SK-N-SH treated with all-trans-retinoic acid at 6 μM for 48 hours (cell line): Measurements from ENCODE around the gene PDE9A.

Experiments used
- ATAC-seq: fragments of 200-7000 bp; cut with Tn5 transposase; 3 replicates; pipeline ENCODE4 v1.9.1; 2020; ENCODE audit warnings: mild to moderate bottlenecking, moderate library complexity
- ARNTL ChIP-seq: fragments of 450-650 bp; formaldehyde crosslinking; IDR thresholded peaks from 2 replicates; pipeline ENCODE4 v1.5.0; 2020; ENCODE audit warnings: low read depth, mild to moderate bottlenecking, moderate library complexity, borderline replicate concordance
- BACH2 ChIP-seq: fragments of 250-450 bp; sonication (Bioruptor Pico); IDR thresholded peaks from 2 replicates; pipeline ENCODE4 v1.9.0; 2021; ENCODE audit warnings: mild to moderate bottlenecking, borderline replicate concordance
- CSDC2 ChIP-seq: fragments of 250-450 bp; sonication (Bioruptor Pico); IDR thresholded peaks from 2 replicates; pipeline ENCODE4 v1.5.0; 2020; ENCODE audit warnings: mild to moderate bottlenecking, moderate library complexity
- ESRRG ChIP-seq: fragments of 250-450 bp; sonication (Bioruptor Pico); IDR thresholded peaks from 2 replicates; pipeline ENCODE4 v1.6.1; 2021; ENCODE audit warnings: mild to moderate bottlenecking
- GLIS3 ChIP-seq: fragments of 250-450 bp; sonication (Bioruptor Pico); IDR thresholded peaks from 2 replicates; pipeline ENCODE4 v1.5.0; 2020; ENCODE audit warnings: mild to moderate bottlenecking, moderate library complexity
- ISL1 ChIP-seq: fragments of 250-450 bp; sonication (Bioruptor Pico); IDR thresholded peaks from 2 replicates; pipeline ENCODE4 v2.1.2; 2022; ENCODE audit warnings: mild to moderate bottlenecking, moderate library complexity
- PPARA ChIP-seq: fragments of 250-450 bp; sonication (Bioruptor Pico); IDR thresholded peaks from 2 replicates; pipeline ENCODE4 v1.5.0; 2020; ENCODE audit warnings: mild to moderate bottlenecking, borderline replicate concordance
- RARB ChIP-seq: fragments of 250-450 bp; sonication (Bioruptor Pico); IDR thresholded peaks from 2 replicates; pipeline ENCODE4 v1.8.0; 2021; ENCODE audit warnings: mild to moderate bottlenecking, moderate library complexity
- SNAI2 ChIP-seq: fragments of 250-450 bp; sonication (Bioruptor Pico); IDR thresholded peaks from 2 replicates; pipeline ENCODE4 v1.5.0; 2020; ENCODE audit warnings: mild to moderate bottlenecking, moderate library complexity
- TCF4 ChIP-seq: fragments of 250-450 bp; sonication (Bioruptor Pico); IDR thresholded peaks from 2 replicates; pipeline ENCODE4 v1.8.0; 2021; ENCODE audit warnings: mild to moderate bottlenecking, moderate library complexity, borderline replicate concordance
- TOX ChIP-seq: fragments of 250-450 bp; sonication (Bioruptor Pico); IDR thresholded peaks from 2 replicates; pipeline ENCODE4 v1.8.0; 2021; ENCODE audit warnings: mild to moderate bottlenecking, moderate library complexity, borderline replicate concordance
- ZC3H10 ChIP-seq: fragments of 250-450 bp; sonication (Bioruptor Pico); IDR thresholded peaks from 2 replicates; pipeline ENCODE4 v1.5.1; 2021; ENCODE audit warnings: mild to moderate bottlenecking, moderate library complexity
- ZFP3 ChIP-seq: fragments of 250-450 bp; sonication (Bioruptor Pico); IDR thresholded peaks from 2 replicates; pipeline ENCODE4 v1.5.0; 2020; ENCODE audit warnings: mild to moderate bottlenecking, moderate library complexity
- ZFP30 ChIP-seq: fragments of 450-650 bp; formaldehyde crosslinking; IDR thresholded peaks from 2 replicates; pipeline ENCODE4 v1.5.0; 2022; ENCODE audit warnings: mild to moderate bottlenecking, moderate library complexity
- ZNF565 ChIP-seq: fragments of 450-650 bp; formaldehyde crosslinking; conservative IDR thresholded peaks from 2 replicates; pipeline ENCODE4 v1.5.0; 2020; ENCODE audit warnings: low read depth, mild to moderate bottlenecking, moderate library complexity
- ZNF70 ChIP-seq: fragments of 450-650 bp; formaldehyde crosslinking; IDR thresholded peaks from 2 replicates; pipeline ENCODE4 v1.5.0; 2020; ENCODE audit warnings: mild to moderate bottlenecking, moderate library complexity
- ZNF8 ChIP-seq: fragments of 450-650 bp; formaldehyde crosslinking; IDR thresholded peaks from 2 replicates; pipeline ENCODE4 v1.5.0; 2020; ENCODE audit warnings: mild to moderate bottlenecking, moderate library complexity
- TF ChIP-seq, protein P1 (sequence below): fragments of 250-450 bp; sonication (Bioruptor Pico); IDR thresholded peaks from 2 replicates; pipeline ENCODE4 v1.8.0; 2021; ENCODE audit warnings: low read depth, mild to moderate bottlenecking, moderate library complexity, borderline replicate concordance
- TF ChIP-seq, protein P2 (sequence below): fragments of 250-450 bp; sonication (Bioruptor Pico); IDR thresholded peaks from 2 replicates; pipeline ENCODE4 v1.5.1; 2020; ENCODE audit warnings: low read depth, mild to moderate bottlenecking, moderate library complexity
- TF ChIP-seq, protein P3 (sequence below): fragments of 250-450 bp; sonication (Bioruptor Pico); IDR thresholded peaks from 2 replicates; pipeline ENCODE4 v1.8.0; 2020; ENCODE audit warnings: mild to moderate bottlenecking, moderate library complexity, borderline replicate concordance
- TF ChIP-seq, protein P4 (sequence below): fragments of 250-450 bp; sonication (Bioruptor Pico); IDR thresholded peaks from 2 replicates; pipeline ENCODE4 v1.5.1; 2021; ENCODE audit warnings: mild to moderate bottlenecking, moderate library complexity

PDE9A gene

DNA sequence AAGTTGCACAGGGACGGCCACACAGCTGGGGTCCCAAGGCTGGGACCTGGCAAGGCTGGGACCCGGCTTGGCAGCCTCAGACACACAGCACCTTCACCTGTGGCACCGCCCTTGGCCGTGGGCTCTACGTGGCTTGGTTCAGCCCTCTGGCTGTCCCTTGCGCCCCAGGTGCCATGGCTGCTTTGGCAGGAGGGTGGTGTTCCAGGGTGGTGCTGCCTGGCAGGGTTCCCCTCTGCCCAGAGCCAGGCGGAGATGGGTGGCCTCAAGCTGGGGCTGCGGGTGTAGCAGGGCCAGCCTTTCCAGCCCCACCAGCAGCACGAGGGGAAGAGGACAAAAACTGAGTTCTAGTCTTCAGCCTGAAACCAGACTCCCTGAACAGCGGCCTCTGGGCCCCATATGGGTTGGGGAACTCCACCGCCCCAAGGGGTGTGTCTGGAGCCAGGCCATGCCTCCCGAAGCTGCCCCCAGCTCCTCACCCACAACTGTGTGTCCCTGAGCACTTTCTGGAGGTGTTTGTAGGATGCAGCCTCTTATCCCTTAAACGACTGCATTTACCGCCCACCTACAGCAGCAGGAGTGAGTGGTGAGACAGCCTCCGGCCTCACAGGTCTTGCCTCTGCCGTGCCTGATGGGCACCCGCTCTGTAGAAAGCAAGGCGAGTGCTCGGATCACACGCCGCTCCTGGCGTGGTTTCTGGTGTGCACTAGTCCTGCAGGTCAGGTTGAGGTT, 92.3 kb downstream of the PDE9A start:
- no peak for ATAC-seq

DNA sequence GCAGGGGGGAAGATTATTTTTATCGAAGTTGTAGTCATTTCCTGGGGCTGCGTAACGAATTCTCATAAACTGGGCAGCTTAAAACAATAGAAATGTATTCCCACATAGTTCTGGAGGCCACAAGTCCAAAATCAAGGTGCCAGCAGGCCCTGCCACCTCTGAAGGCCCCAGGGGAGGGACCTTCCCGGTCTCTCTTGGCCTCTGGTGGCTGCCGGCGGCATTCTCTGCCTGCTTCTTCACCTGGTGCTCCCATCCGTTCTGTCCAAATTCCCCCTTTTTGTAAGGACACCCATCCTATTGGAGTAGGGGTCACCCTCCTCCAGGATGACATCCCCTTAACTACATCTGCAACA, 92.8 kb downstream of the PDE9A start:
- no peak for ATAC-seq

More for the DNA sequence above, 92.3 kb downstream of the PDE9A start:
- TF ChIP-seq ZC3H10 (CRISPR knock-in tag) (no peak), TCF4 (CRISPR knock-in tag) (no peak), TOX (CRISPR knock-in tag) (no peak), ZNF8 (no peak), ZFP3 (CRISPR knock-in tag) (no peak), GLIS3 (CRISPR knock-in tag) (no peak), ZNF70 (CRISPR knock-in tag) (no peak), ZNF565 (CRISPR knock-in tag) (no peak), RARB (CRISPR knock-in tag) (no peak), SNAI2 (CRISPR knock-in tag) (no peak)
- TF ChIP-seq, protein P1, sequence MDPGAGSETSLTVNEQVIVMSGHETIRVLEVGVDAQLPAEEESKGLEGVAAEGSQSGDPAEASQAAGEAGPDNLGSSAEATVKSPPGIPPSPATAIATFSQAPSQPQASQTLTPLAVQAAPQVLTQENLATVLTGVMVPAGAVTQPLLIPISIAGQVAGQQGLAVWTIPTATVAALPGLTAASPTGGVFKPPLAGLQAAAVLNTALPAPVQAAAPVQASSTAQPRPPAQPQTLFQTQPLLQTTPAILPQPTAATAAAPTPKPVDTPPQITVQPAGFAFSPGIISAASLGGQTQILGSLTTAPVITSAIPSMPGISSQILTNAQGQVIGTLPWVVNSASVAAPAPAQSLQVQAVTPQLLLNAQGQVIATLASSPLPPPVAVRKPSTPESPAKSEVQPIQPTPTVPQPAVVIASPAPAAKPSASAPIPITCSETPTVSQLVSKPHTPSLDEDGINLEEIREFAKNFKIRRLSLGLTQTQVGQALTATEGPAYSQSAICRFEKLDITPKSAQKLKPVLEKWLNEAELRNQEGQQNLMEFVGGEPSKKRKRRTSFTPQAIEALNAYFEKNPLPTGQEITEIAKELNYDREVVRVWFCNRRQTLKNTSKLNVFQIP = no peak
- TF ChIP-seq, protein P2, sequence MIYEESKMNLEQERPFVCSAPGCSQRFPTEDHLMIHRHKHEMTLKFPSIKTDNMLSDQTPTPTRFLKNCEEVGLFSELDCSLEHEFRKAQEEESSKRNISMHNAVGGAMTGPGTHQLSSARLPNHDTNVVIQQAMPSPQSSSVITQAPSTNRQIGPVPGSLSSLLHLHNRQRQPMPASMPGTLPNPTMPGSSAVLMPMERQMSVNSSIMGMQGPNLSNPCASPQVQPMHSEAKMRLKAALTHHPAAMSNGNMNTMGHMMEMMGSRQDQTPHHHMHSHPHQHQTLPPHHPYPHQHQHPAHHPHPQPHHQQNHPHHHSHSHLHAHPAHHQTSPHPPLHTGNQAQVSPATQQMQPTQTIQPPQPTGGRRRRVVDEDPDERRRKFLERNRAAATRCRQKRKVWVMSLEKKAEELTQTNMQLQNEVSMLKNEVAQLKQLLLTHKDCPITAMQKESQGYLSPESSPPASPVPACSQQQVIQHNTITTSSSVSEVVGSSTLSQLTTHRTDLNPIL (CRISPR knock-in tag) = no peak

DNA sequence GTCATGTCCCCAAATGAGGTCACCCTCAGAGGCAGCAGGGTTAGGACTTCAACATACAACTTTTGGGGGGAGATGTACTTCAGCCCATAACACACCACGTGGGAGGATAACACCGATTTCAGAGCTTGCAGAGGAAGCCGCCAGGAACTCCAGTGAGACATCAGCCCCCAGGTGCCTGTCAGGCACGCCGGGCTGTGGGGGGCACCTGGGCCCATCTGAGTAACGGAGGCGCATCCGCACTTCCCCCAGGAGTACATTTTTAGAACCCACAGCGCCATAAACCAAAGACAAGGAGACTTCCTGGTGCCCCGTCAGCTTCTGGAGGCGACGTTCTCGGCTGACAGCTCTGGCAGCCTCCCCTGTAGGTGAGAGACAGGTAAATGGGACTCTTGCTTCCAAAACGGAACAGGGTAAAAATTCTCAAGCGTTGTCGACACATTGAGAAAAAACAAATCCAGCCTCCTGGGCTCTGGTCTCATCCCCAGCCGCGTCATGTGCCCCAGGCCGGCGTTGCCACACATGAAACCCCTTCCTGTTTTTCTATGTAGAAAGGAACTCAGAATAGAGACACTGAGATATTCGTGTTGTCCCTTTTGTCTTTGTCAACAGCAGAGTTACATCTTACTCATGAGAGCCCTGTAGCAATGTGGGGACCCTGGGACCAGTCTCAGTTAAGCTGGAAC, 93.3 kb downstream of the PDE9A start:
- TF ChIP-seq ARNTL (CRISPR knock-in tag) (no peak), ESRRG (CRISPR knock-in tag) (no peak), ZNF70 (CRISPR knock-in tag) (no peak), ZFP3 (CRISPR knock-in tag) (no peak), ZNF565 (CRISPR knock-in tag) (no peak), ISL1 (no peak), PPARA (CRISPR knock-in tag) (no peak), RARB (CRISPR knock-in tag) (no peak)
- TF ChIP-seq, protein P3, sequence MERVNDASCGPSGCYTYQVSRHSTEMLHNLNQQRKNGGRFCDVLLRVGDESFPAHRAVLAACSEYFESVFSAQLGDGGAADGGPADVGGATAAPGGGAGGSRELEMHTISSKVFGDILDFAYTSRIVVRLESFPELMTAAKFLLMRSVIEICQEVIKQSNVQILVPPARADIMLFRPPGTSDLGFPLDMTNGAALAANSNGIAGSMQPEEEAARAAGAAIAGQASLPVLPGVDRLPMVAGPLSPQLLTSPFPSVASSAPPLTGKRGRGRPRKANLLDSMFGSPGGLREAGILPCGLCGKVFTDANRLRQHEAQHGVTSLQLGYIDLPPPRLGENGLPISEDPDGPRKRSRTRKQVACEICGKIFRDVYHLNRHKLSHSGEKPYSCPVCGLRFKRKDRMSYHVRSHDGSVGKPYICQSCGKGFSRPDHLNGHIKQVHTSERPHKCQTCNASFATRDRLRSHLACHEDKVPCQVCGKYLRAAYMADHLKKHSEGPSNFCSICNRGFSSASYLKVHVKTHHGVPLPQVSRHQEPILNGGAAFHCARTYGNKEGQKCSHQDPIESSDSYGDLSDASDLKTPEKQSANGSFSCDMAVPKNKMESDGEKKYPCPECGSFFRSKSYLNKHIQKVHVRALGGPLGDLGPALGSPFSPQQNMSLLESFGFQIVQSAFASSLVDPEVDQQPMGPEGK (CRISPR knock-in tag) = no peak
- TF ChIP-seq, protein P1 = no peak
- no peak for ATAC-seq

More for the DNA sequence above, 92.8 kb downstream of the PDE9A start:
- TF ChIP-seq GLIS3 (CRISPR knock-in tag) (no peak), SNAI2 (CRISPR knock-in tag) (no peak), ZFP30 (CRISPR knock-in tag) (no peak), BACH2 (CRISPR knock-in tag) (no peak), CSDC2 (CRISPR knock-in tag) (no peak)
- TF ChIP-seq, all 23 proteins: peak for 0

DNA sequence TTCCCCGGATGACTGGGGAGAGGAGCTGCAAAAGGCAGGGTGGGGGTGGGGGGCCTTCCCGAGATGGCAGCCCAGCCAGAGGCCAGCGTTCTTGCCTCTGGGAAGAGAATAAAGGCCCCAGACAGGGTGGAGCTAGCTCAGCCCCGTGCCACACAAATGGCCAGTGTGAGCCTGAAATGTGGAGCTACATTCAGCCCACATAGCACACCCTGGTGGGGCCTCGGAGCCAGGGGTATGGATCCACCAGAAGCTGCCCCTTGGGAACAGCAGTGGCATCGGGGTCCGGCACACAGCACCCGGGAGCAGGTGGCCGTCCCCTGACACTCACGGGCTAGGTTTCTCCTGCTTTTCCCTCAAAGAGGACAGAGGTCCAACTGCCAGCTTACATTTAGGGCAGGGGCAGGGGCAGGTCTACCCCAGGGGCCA, 93.9 kb downstream of the PDE9A start:
- ATAC-seq = no peak
- TF ChIP-seq ZFP30 (CRISPR knock-in tag) (no peak), RARB (CRISPR knock-in tag) (no peak), BACH2 (CRISPR knock-in tag) (no peak), SNAI2 (CRISPR knock-in tag) (no peak), ARNTL (CRISPR knock-in tag) (no peak), ZNF8 (no peak), CSDC2 (CRISPR knock-in tag) (no peak), GLIS3 (CRISPR knock-in tag) (no peak), ESRRG (CRISPR knock-in tag) (no peak), TOX (CRISPR knock-in tag) (no peak), PPARA (CRISPR knock-in tag) (no peak), ZNF565 (CRISPR knock-in tag) (no peak), ZC3H10 (CRISPR knock-in tag) (no peak)
- TF ChIP-seq, protein P4, sequence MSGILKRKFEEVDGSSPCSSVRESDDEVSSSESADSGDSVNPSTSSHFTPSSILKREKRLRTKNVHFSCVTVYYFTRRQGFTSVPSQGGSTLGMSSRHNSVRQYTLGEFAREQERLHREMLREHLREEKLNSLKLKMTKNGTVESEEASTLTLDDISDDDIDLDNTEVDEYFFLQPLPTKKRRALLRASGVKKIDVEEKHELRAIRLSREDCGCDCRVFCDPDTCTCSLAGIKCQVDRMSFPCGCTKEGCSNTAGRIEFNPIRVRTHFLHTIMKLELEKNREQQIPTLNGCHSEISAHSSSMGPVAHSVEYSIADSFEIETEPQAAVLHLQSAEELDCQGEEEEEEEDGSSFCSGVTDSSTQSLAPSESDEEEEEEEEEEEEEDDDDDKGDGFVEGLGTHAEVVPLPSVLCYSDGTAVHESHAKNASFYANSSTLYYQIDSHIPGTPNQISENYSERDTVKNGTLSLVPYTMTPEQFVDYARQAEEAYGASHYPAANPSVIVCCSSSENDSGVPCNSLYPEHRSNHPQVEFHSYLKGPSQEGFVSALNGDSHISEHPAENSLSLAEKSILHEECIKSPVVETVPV (CRISPR knock-in tag) = no peak
